Superior temporal gyrus (tissue), 1 donor: ENCODE results near the gene C11orf71.

Experiments used
- DNase-seq: peaks from one replicate; pipeline ENCODE4 v3.0.0-alpha.2; 2016; ENCODE audit errors: extremely low spot score

Gene C11orf71

DNA sequence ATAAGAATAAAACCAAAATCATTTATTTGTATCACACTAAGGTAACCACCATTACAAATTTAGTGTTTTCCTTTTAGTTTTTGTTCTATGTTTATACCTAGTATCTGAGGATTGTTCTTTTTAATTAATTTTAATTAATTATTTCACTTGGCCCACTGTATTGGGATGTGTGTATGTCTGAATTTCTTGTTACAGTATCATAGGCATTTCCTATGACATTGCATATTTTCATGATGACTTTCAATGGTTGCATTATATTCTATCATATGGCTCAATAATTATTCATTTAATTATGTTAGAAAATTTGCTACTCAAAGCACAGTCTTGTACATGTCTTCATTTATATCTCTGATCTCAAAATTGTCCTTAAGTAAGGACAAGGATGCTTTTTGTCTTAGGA is 41.0 kb downstream of the C11orf71 start:
- DNase-seq, result no peak

- DNase-seq, result no peak
Observed at GRCh38 chr11:114358716-114359115, 41.6 kb downstream of the C11orf71 start.

DNA sequence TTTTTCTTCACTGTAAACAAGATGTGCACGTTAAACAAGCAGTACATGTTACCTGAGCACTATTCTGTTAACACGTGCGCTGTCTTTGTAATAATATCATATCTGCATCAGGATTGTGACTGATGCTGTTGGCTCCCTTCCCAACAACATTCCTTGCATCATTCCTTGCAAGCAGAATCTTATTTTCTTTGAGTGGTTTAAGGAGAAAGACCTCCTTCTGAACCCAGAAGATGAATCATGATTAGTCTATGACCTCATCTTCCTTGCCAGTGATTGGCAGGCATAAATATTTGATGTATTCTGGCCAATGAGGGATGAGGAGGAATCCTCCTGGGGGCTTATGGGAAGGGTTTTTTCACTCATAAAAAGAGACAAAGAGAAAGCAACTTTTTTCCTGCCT is 46.2 kb downstream of the C11orf71 start:
- no peak for DNase-seq

- no peak for DNase-seq
Observed at GRCh38 chr11:114353443-114353842, 46.9 kb downstream of the C11orf71 start.

- no peak for DNase-seq
Observed at GRCh38 chr11:114350022-114350421, 50.3 kb downstream of the C11orf71 start.
